ENCODE results near the gene TBCB.

Gene TBCB

DNA sequence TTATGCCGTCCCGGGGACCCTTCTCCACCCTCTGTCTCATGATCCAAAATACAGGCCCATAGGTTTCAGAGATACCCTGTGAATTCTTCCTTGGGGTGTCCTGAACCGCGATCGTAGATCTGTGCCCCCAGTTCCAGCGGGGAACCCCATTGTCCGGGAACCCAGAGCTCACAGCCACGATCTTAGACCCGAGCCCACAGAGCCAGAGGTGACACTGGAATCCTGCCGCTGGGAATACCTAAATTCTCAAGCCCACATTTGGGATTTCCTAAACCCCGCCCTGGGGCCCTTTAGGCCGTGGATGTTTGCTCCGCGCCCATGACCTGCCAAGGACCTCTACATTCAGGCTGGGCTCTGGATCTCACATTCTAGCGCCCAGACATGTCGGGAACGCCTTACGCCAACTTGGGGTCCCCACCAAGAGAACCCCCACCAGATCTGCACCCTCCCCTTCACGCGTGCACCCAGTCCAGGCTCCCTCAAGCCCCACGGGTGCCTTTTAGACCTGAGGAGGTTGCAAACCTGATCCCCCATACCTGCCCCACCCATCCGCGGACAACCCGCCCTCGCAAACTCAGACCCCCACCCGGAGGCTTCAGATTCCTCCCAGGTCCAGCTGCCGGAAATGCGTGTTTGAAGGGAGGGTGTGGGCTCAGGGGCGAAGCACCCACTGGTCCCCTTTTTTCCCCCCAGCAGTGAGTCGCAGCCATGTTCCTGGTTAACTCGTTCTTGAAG lies 25.2 kb downstream of the TBCB start:
- H3K4me1 ChIP-seq (ENCODE audit: insufficient read depth, low read length): peaks cover 22% of the 10 kb centered on the region
- peaks cover 24% of the 10 kb centered on the region for H3K36me3 ChIP-seq (ENCODE audit: insufficient read depth, low read length)
- H3K9ac ChIP-seq (ENCODE audit: low read length): peak overlapping the region; percentile 100
- H3K27me3 ChIP-seq (ENCODE audit: control insufficient read depth in 1 of 2, insufficient read depth in 2 of 2, low read length in 2 of 2): no peaks in the 10 kb centered on the region
- peak overlapping the region; percentile 99 for H3K27ac ChIP-seq (ENCODE audit: low read depth, low read length)
- no peaks in the 10 kb centered on the region for H3K9me3 ChIP-seq (ENCODE audit: low read length)
- peak overlapping the region; percentile 84 to 96 for H3K4me3 ChIP-seq (ENCODE audit: low read depth in 1 of 2, low read length in 2 of 2)

DNA sequence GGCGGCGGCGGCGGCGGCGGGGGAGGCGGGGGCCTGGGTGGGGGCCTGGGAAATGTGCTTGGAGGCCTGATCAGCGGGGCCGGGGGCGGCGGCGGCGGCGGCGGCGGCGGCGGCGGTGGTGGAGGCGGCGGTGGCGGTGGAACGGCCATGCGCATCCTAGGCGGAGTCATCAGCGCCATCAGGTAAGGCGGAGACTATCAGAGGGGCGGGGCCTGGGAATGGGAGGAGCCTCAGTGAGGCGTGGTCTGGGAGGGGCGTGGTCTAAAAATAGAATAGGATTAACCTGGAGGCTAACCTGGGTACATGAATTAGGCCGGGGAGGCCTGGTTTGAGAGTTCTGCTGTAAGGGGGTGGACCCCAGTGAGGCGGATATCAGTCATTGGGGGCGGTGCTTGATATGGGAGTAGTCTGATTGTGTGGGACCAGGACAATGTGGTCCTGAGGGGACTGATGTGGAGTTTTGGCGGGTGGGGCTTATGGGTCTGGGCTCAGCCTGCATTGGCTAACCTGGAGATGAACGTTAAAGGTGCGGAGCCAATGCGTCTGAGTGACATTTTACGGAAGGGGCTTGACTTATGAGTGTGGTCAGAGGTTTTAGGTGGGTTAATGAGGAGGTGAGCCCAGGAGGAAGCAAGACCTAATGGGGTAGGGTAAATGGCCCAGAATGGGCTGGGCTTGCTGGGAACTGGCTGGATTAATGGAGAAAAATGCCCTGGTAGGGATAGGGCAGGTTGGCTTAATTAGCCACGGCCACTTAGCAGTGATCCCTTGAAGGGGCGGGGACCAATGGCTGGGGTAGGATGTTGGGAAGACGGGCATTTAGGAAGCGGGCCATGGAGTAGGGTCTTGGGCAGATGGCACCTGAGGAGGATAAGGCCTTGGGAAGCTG lies 26.0 kb downstream of the TBCB start:
- no peaks in the 10 kb centered on the region for H3K9me3 ChIP-seq (ENCODE audit: low read length)
- peaks cover 33% of the 10 kb centered on the region for H3K36me3 ChIP-seq (ENCODE audit: insufficient read depth, low read length)
- H3K27me3 ChIP-seq (ENCODE audit: control insufficient read depth in 1 of 2, insufficient read depth in 2 of 2, low read length in 2 of 2): no peaks in the 10 kb centered on the region
- H3K9ac ChIP-seq (ENCODE audit: low read length): peak overlapping the region; percentile 27
- peaks cover 21% of the 10 kb centered on the region for H3K4me1 ChIP-seq (ENCODE audit: insufficient read depth, low read length)
- peak overlapping the region; percentile 99 for H3K27ac ChIP-seq (ENCODE audit: low read depth, low read length)
- H3K4me3 ChIP-seq (ENCODE audit: low read depth in 1 of 2, low read length in 2 of 2): peak overlapping the region; percentile 44 to 96

DNA sequence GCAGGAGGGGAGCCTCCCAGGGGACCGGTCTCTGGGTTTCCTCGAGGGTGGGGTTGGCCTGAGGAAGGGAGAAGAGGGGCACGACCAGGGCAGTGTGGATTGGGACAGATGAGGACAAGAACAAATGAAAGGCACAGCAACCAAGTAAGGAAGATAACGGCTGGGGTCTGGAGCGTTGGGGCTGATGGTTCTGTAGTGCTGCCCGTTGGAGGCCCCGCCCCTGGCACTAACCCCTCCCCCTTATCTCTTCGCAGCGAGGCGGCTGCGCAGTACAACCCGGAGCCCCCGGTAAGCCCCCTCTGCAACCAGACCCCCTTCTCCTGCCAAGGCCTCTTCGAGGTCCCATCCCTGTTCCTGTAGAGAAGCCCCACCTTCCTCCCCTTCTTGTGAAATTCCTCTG lies 26.8 kb downstream of the TBCB start:
- Histone ChIP-seq H3K4me1 (ENCODE audit: insufficient read depth, low read length) (peaks cover 14% of the 10 kb centered on the region), H3K27me3 (ENCODE audit: control insufficient read depth in 1 of 2, insufficient read depth in 2 of 2, low read length in 2 of 2) (no peaks in the 10 kb centered on the region), H3K9ac (ENCODE audit: low read length) (no peak overlapping the region), H3K4me3 (ENCODE audit: low read depth in 1 of 2, low read length in 2 of 2) (peak overlapping the region in 1 of 2 donors; percentile 61), H3K36me3 (ENCODE audit: insufficient read depth, low read length) (peaks cover 40% of the 10 kb centered on the region), H3K27ac (ENCODE audit: low read depth, low read length) (no peak overlapping the region), H3K9me3 (ENCODE audit: low read length) (no peaks in the 10 kb centered on the region)

DNA sequence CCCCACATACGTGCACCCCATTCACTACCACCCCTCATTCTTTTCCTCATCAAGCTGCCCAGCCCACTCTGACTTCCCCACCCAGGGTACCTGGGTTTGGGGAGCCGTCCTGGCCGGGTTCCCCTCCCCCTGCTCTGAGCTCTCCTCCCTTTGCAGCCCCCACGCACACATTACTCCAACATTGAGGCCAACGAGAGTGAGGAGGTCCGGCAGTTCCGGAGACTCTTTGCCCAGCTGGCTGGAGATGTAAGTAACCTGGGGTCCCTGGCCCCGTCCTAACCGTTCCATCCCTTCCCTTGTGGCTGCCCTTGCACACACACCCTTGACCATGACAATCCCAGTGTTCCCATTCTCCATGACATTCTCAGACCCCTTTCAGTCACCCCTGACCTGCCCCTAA lies 27.2 kb downstream of the TBCB start:
- Histone ChIP-seq H3K27ac (ENCODE audit: low read depth, low read length) (no peak overlapping the region), H3K4me3 (ENCODE audit: low read depth in 1 of 2, low read length in 2 of 2) (no peak overlapping the region), H3K9me3 (ENCODE audit: low read length) (no peaks in the 10 kb centered on the region), H3K4me1 (ENCODE audit: insufficient read depth, low read length) (peaks cover 11% of the 10 kb centered on the region), H3K9ac (ENCODE audit: low read length) (no peak overlapping the region), H3K27me3 (ENCODE audit: control insufficient read depth in 1 of 2, insufficient read depth in 2 of 2, low read length in 2 of 2) (no peaks in the 10 kb centered on the region), H3K36me3 (ENCODE audit: insufficient read depth, low read length) (peaks cover 42% of the 10 kb centered on the region)

DNA sequence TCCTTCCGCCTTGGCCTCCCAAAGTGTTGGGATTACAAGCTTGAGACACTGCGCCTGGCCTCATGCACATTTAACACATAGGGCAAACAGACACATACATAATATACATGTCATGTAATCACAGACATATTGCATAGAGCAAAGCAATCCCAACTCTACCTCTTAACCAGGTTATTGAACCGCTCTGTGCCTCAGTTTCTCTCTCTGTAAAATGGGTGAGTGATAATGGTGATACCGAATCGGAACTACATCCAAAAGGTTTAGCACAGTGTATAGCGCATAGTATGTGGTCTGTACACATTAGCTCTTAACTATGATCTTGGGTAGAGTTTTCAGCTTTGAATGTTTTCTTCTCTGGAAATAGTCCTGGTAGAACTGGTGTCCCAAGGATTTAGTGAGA lies 29.4 kb downstream of the TBCB start:
- H3K9ac ChIP-seq (ENCODE audit: low read length): no peak overlapping the region
- H3K27me3 ChIP-seq (ENCODE audit: control insufficient read depth in 1 of 2, insufficient read depth in 2 of 2, low read length in 2 of 2): no peaks in the 10 kb centered on the region
- H3K9me3 ChIP-seq (ENCODE audit: low read length): no peaks in the 10 kb centered on the region
- H3K4me1 ChIP-seq (ENCODE audit: insufficient read depth, low read length): peaks cover 11% of the 10 kb centered on the region
- H3K27ac ChIP-seq (ENCODE audit: low read depth, low read length): no peak overlapping the region
- H3K4me3 ChIP-seq (ENCODE audit: low read depth in 1 of 2, low read length in 2 of 2): no peak overlapping the region
- peaks cover 51% of the 10 kb centered on the region for H3K36me3 ChIP-seq (ENCODE audit: insufficient read depth, low read length)

DNA sequence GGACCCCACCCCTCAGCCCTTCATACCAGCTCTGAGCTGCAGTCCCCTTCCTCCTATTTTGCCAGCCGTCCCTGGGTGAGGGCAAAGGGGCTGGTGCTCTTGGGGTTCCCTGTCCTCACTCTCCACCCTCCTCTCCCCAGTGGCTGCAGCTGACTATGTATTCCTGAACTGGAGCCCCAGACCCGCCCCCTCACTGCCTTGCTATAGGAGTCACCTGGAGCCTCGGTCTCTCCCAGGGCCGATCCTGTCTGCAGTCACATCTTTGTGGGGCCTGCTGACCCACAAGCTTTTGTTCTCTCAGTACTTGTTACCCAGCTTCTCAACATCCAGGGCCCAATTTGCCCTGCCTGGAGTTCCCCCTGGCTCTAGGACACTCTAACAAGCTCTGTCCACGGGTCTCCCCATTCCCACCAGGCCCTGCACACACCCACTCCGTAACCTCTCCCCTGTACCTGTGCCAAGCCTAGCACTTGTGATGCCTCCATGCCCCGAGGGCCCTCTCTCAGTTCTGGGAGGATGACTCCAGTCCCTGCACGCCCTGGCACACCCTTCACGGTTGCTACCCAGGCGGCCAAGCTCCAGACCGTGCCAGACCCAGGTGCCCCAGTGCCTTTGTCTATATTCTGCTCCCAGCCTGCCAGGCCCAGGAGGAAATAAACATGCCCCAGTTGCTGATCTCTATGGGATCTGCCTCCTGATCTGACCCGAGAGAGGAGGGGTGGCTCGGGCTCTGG lies 34.6 kb downstream of the TBCB start:
- H3K9ac ChIP-seq (ENCODE audit: low read length): no peak overlapping the region
- no peaks in the 10 kb centered on the region for H3K27me3 ChIP-seq (ENCODE audit: control insufficient read depth in 1 of 2, insufficient read depth in 2 of 2, low read length in 2 of 2)
- H3K36me3 ChIP-seq (ENCODE audit: insufficient read depth, low read length): peaks cover 39% of the 10 kb centered on the region
- H3K9me3 ChIP-seq (ENCODE audit: low read length): no peaks in the 10 kb centered on the region
- H3K4me1 ChIP-seq (ENCODE audit: insufficient read depth, low read length): peaks cover 23% of the 10 kb centered on the region
- H3K27ac ChIP-seq (ENCODE audit: low read depth, low read length): no peak overlapping the region
- no peak overlapping the region for H3K4me3 ChIP-seq (ENCODE audit: low read depth in 1 of 2, low read length in 2 of 2)

DNA sequence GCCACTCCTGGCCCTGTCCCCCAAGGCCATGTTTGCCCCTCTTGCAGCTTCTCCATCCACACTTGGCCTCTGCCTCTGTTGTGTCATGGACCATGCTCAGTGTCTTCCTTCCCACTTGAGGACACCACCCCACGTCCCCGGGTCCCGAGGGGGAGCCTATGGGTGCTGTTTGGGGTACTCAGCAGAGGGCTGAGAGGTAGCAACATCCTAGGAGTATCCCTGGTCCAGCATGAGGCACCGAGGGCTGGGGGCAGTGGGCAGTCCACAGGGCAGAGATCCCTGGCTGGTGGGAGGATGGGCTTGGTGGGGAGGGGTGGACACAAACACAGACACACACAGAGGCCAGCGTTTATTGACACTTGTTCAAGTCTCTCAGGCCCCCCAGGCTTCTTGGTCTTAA lies 35.3 kb downstream of the TBCB start:
- peak overlapping the region; percentile 98 for H3K27ac ChIP-seq (ENCODE audit: low read depth, low read length)
- H3K36me3 ChIP-seq (ENCODE audit: insufficient read depth, low read length): peaks cover 34% of the 10 kb centered on the region
- peak overlapping the region; percentile 95 for H3K9ac ChIP-seq (ENCODE audit: low read length)
- peak overlapping the region in 1 of 2 donors; percentile 72 for H3K4me3 ChIP-seq (ENCODE audit: low read depth in 1 of 2, low read length in 2 of 2)
- H3K9me3 ChIP-seq (ENCODE audit: low read length): no peaks in the 10 kb centered on the region
- H3K4me1 ChIP-seq (ENCODE audit: insufficient read depth, low read length): peaks cover 23% of the 10 kb centered on the region
- no peaks in the 10 kb centered on the region for H3K27me3 ChIP-seq (ENCODE audit: control insufficient read depth in 1 of 2, insufficient read depth in 2 of 2, low read length in 2 of 2)

DNA sequence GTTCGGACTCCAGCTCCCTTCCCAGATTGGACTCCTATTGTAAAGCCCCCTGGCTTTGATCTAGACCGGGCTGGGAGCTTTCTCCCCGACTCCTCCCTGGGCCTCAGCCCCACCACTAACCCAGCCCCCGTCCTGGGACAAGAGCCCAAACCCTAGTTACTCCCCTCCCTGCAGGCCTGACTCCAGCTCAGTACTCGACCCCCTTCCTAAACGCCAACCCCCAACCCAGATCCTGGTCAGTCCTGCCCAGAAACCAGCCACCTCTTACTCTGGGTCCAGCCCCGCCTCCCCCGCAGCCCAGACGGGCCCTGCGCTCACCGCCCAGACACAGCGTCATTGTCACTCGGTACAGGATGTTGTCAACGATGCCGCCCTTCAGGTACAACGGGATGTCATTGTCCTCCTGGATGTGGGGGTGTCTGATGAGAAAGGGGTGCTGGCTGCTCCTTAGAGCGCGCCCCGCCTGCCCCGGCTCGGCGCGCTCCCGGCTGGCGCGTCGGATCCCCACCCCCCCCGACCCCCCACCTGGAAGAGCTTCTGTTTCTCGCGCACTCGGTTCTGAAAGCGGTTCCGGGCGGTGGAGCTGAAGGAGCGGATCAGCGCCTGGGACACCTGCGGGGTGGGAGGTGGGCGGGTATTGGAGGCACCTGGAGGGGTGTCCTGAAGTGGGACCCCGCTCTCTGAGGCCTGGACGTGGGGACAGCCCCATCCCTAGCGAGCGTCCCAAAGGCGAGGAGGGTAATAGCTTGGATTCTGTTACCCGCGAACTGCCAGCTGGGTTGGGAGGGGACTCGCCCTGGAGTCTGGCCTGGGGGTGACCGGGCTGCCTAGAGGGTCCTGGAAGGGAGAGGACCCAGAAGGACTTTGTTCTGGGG lies 36.1 kb downstream of the TBCB start:
- peak overlapping the region; percentile 95 for H3K9ac ChIP-seq (ENCODE audit: low read length)
- no peaks in the 10 kb centered on the region for H3K27me3 ChIP-seq (ENCODE audit: control insufficient read depth in 1 of 2, insufficient read depth in 2 of 2, low read length in 2 of 2)
- peaks cover 26% of the 10 kb centered on the region for H3K36me3 ChIP-seq (ENCODE audit: insufficient read depth, low read length)
- H3K4me3 ChIP-seq (ENCODE audit: low read depth in 1 of 2, low read length in 2 of 2): peak overlapping the region; percentile 64 to 72
- H3K9me3 ChIP-seq (ENCODE audit: low read length): no peaks in the 10 kb centered on the region
- H3K4me1 ChIP-seq (ENCODE audit: insufficient read depth, low read length): peaks cover 23% of the 10 kb centered on the region
- H3K27ac ChIP-seq (ENCODE audit: low read depth, low read length): peak overlapping the region; percentile 98

DNA sequence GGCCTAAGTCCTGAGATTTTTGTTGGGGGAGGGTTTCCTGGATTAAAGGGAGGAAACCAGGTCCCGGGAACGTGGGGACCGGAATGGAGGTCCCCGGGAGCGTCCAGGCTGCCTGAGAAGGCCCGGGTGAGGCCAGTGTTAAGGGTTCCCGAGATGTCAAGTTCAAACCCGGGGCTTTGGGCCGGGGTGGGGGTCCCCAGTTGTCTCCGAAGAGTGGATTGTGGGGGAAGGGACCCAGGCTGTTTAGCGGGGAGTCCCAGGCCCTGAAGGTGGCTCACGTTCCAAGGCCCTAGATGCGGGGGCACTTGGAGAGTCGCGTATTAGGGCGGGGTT lies 36.7 kb downstream of the TBCB start:
- Histone ChIP-seq H3K36me3 (ENCODE audit: insufficient read depth, low read length) (peaks cover 20% of the 10 kb centered on the region), H3K27ac (ENCODE audit: low read depth, low read length) (peak overlapping the region; percentile 98), H3K4me3 (ENCODE audit: low read depth in 1 of 2, low read length in 2 of 2) (peak overlapping the region; percentile 64 to 72), H3K27me3 (ENCODE audit: control insufficient read depth in 1 of 2, insufficient read depth in 2 of 2, low read length in 2 of 2) (no peaks in the 10 kb centered on the region), H3K9ac (ENCODE audit: low read length) (peak overlapping the region; percentile 95), H3K4me1 (ENCODE audit: insufficient read depth, low read length) (peaks cover 23% of the 10 kb centered on the region), H3K9me3 (ENCODE audit: low read length) (no peaks in the 10 kb centered on the region)

DNA sequence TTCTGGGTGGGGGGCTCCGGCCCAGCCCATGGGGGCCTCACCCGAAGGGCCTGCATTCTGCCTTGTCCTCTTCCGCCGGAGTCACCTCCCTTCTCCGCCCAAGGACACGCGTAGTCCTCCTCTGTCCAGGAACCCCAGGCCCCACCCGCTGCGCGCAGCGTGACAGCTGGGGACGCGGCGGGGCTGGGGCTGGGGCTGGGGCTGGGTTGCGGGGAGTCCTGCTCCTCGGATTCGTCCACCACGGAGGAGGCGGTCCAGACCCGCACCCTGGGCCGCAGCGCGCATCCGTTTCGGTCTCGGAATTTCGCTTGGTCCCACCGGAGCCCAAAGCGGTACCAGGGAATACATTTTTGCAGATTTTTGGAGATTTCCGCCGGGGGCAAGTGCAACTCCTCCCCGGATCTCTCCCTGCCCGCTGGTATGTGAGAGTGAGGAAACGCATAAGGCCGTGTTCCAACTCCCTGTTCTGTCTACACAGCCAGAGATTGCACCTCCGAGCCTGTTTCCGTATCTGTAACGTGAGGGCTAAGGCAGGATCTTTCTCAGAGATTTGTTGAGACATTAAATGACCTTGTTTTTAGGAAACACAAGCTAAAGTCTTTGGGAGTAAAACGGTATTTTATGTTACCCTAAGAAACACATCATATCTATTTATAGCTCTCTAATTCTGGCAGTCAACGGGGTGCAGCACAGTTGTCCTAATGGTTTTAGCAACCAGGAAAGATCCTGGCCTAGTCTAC lies 37.3 kb downstream of the TBCB start, which contains the start of gene COX7A1:
Gene COX7A1, minus strand, starts transcription at position 96 of the 740 bp plus-strand sequence. Its CDS starts 40 bp downstream, at position 56.
- no peaks in the 10 kb centered on the region for H3K27me3 ChIP-seq (ENCODE audit: control insufficient read depth in 1 of 2, insufficient read depth in 2 of 2, low read length in 2 of 2)
- H3K9ac ChIP-seq (ENCODE audit: low read length): peak within 1 kb of the TSS; percentile 95
- peak within 1 kb of the TSS; percentile 64 to 72 for H3K4me3 ChIP-seq (ENCODE audit: low read depth in 1 of 2, low read length in 2 of 2)
- peak within 1 kb of the TSS; percentile 98 for H3K27ac ChIP-seq (ENCODE audit: low read depth, low read length)
- peaks cover 18% of the 10 kb centered on the region for H3K36me3 ChIP-seq (ENCODE audit: insufficient read depth, low read length)
- H3K9me3 ChIP-seq (ENCODE audit: low read length): no peaks in the 10 kb centered on the region
- H3K4me1 ChIP-seq (ENCODE audit: insufficient read depth, low read length): peaks cover 23% of the 10 kb centered on the region

Data from muscle layer of colon (tissue), 2 donors.